NB4 (cell line): ENCODE data around the gene SMIM44.

Experiments
- DNase-seq: peaks from one replicate; pipeline ENCODE4 v3.0.0; 2010; ENCODE audit warnings: low read depth
- H3K4me3 ChIP-seq: one replicate; pipeline ENCODE4 v1.5.1; 2011; ENCODE audit warnings: mild to moderate bottlenecking, low read depth, low read length, moderate library complexity
- MAX ChIP-seq: IDR thresholded peaks from 2 replicates; pipeline ENCODE4 v1.6.1; 2011; ENCODE audit warnings: low read depth, low read length
- MYC ChIP-seq: IDR thresholded peaks from 2 replicates; pipeline ENCODE4 v1.6.1; 2011; ENCODE audit warnings: low read depth, low read length
- POLR2A ChIP-seq: IDR thresholded peaks from 2 replicates; pipeline ENCODE4 v1.6.1; 2011; ENCODE audit warnings: mild to moderate bottlenecking; ENCODE audit not compliant: insufficient read length; ENCODE audit errors: extremely low read depth
- TF ChIP-seq, protein P1 (sequence below): IDR thresholded peaks from one replicate; pipeline ENCODE4 v1.5.1; 2012; ENCODE audit warnings: low read depth, low read length

Gene SMIM44

GRCh38 chr19:3491396-3492119, 8.3 kb upstream of the SMIM44 start:
- TF ChIP-seq, protein P1, sequence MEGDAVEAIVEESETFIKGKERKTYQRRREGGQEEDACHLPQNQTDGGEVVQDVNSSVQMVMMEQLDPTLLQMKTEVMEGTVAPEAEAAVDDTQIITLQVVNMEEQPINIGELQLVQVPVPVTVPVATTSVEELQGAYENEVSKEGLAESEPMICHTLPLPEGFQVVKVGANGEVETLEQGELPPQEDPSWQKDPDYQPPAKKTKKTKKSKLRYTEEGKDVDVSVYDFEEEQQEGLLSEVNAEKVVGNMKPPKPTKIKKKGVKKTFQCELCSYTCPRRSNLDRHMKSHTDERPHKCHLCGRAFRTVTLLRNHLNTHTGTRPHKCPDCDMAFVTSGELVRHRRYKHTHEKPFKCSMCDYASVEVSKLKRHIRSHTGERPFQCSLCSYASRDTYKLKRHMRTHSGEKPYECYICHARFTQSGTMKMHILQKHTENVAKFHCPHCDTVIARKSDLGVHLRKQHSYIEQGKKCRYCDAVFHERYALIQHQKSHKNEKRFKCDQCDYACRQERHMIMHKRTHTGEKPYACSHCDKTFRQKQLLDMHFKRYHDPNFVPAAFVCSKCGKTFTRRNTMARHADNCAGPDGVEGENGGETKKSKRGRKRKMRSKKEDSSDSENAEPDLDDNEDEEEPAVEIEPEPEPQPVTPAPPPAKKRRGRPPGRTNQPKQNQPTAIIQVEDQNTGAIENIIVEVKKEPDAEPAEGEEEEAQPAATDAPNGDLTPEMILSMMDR: no peak
- TF ChIP-seq POLR2A (no peak), MAX (no peak), MYC (no peak)
- DNase-seq: no peak
- H3K4me3 ChIP-seq: no peak overlapping the region

GRCh38 chr19:3482507-3483225, 575 bp downstream of the SMIM44 start:
- H3K4me3 ChIP-seq: no peak overlapping the region
- TF ChIP-seq, protein P1: no peak
- TF ChIP-seq POLR2A (no peak), MYC (no peak), MAX (no peak)
- DNase-seq: no peak

- no peak overlapping the region for H3K4me3 ChIP-seq
- DNase-seq: no peak
- TF ChIP-seq MAX (no peak), MYC (no peak)
- TF ChIP-seq, protein P1: no peak
Observed at GRCh38 chr19:3481241-3482090, 1.8 kb downstream of the SMIM44 start.

DNA sequence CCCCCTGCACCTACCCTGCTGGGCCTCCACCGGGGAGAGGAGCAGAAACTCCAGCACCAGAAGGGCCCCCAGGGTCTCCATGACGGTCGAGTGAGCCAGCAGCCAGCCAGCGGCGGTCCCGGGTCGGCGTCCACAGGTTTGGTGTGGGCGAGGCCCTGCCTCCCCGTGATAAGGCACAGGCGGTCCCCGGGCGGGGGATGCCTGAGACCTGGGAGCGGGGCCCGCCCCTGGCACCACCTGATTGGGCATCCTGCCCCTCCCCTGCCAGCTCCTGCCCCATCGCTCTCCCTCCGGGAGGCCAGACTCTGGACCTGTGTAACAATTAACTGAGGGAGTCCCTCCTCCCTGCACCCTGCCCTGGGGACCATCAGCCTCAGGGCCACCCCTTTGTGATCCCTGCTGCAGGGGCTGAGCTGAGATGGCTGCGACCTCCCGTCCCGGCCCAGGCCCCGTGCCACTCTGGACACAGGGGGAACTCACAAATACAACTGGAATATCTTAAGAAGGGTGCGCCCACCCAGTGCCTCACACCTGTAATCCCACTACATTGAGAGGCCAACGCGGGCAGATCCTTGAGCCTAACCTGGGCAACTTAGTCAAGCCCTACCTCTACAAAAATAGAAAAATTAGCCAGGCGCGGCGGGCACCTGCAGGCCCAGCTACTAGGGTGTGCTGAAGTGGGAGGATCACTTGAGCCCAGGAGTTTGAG, 2.7 kb downstream of the SMIM44 start, which contains the start of gene SMIM24:
Gene SMIM24, minus strand, starts transcription at position 143 of the 709 bp plus-strand sequence. Its CDS starts 62 bp downstream, at position 81.
- no peak for DNase-seq
- H3K4me3 ChIP-seq: no peak within 1 kb of the TSS
- no peak for TF ChIP-seq MAX
- TF ChIP-seq, protein P1: no peak

DNA sequence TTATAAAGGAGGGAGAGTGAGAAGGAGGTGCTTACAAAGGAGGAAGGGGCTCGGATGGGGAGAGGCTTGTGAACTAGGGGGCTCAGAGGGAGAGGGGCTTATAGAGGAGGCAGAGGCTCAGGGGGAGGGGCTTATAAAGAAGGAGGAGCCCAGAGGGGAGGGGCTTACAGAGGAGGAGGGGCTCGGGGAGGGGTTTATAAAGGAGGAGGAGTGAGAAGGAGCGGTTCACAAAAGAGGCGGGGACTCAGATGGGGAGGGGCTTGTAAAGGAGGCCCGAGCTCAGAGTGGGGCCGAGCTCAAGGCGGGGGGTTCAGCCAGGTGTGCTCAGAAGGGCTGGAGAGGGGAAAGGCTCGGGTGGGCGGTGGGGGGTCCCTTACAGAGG, 3.4 kb downstream of the SMIM44 start:
- no peak overlapping the region for H3K4me3 ChIP-seq
- no peak for TF ChIP-seq MYC
- TF ChIP-seq, protein P1: no peak
- no peak for TF ChIP-seq POLR2A
- DNase-seq: no peak
